ENCODE data around the gene MT1F. TPM values are rescaled to one million over a fixed set of nuclear protein-coding genes. Genes with fewer than 3 reads are reported as not detected.

MT1F gene
- total RNA-seq, 1 donor from 2014 or later = not detected

GRCh38 chr16:56632848-56633365 lies 24.9 kb upstream of the MT1F start:
- peaks cover 67% of the 10 kb centered on the region for H3K27me3 ChIP-seq (ENCODE audit: insufficient read depth, low read length)
- no peak for FAIRE-seq
- H3K36me3 Mint-ChIP-seq (ENCODE audit: low read depth, unreplicated experiment) = no peaks in the 10 kb centered on the region

GRCh38 chr16:56633535-56633934 lies 24.2 kb upstream of the MT1F start:
- peaks cover 73% of the 10 kb centered on the region for H3K27me3 ChIP-seq (ENCODE audit: insufficient read depth, low read length)
- no peaks in the 10 kb centered on the region for H3K9me3 ChIP-seq (ENCODE audit: insufficient read depth, low read depth, low read length)
- no peaks in the 10 kb centered on the region for H3K36me3 ChIP-seq (ENCODE audit: insufficient read depth, low read length)
- no peak overlapping the region for H3K27ac ChIP-seq (ENCODE audit: low read depth, low read length)
- no peak overlapping the region for H3K9ac ChIP-seq (ENCODE audit: low read length)
- no peaks in the 10 kb centered on the region for H4K20me1 ChIP-seq (ENCODE audit: insufficient read depth, low read length)
- TF ChIP-seq EZH2 (IDR thresholded peaks at IDR 0.05; ENCODE audit: insufficient read depth, low read length) (no peak), CTCF (IDR thresholded peaks at IDR 0.05; ENCODE audit: insufficient read depth, low read depth, low read length) (no peak)
- H2AFZ ChIP-seq (ENCODE audit: low read depth, low read length) = no peak overlapping the region
- DNase-seq (ENCODE audit: low read depth) (no peak), FAIRE-seq (no peak)
- H3K4me3 ChIP-seq (ENCODE audit: insufficient read depth, low read depth, low read length) = no peak overlapping the region
- Mint-ChIP-seq H3K36me3 (ENCODE audit: low read depth, unreplicated experiment) (no peaks in the 10 kb centered on the region), H3K27ac (ENCODE audit: unreplicated experiment) (no peak overlapping the region), H3K9me3 (ENCODE audit: unreplicated experiment) (peaks cover 2% of the 10 kb centered on the region), H3K27me3 (ENCODE audit: low read depth, unreplicated experiment) (peaks cover 91% of the 10 kb centered on the region), H3K4me1 (ENCODE audit: low read depth, unreplicated experiment) (peaks cover 8% of the 10 kb centered on the region), H3K4me3 (ENCODE audit: unreplicated experiment) (no peak overlapping the region)
- H3K79me2 ChIP-seq (ENCODE audit: insufficient read depth, low read length) = no peaks in the 10 kb centered on the region
- H3K4me1 ChIP-seq (ENCODE audit: insufficient read depth, low read length) = peaks cover 21% of the 10 kb centered on the region
- H3K4me2 ChIP-seq (ENCODE audit: low read length) = no peak overlapping the region

More at GRCh38 chr16:56632848-56633365, 24.9 kb upstream of the MT1F start:
- H3K4me1 Mint-ChIP-seq (ENCODE audit: low read depth, unreplicated experiment) = peaks cover 8% of the 10 kb centered on the region
- Histone ChIP-seq H3K79me2 (ENCODE audit: insufficient read depth, low read length) (no peaks in the 10 kb centered on the region), H3K4me1 (ENCODE audit: insufficient read depth, low read length) (peaks cover 16% of the 10 kb centered on the region), H3K4me3 (ENCODE audit: insufficient read depth, low read depth, low read length) (peak overlapping the region; percentile 48), H3K36me3 (ENCODE audit: insufficient read depth, low read length) (no peaks in the 10 kb centered on the region), H3K27ac (ENCODE audit: low read depth, low read length) (no peak overlapping the region), H4K20me1 (ENCODE audit: insufficient read depth, low read length) (no peaks in the 10 kb centered on the region), H3K4me2 (ENCODE audit: low read length) (peak overlapping the region; percentile 84), H3K9me3 (ENCODE audit: insufficient read depth, low read depth, low read length) (no peaks in the 10 kb centered on the region), H2AFZ (ENCODE audit: low read depth, low read length) (peak overlapping the region; percentile 86), H3K9ac (ENCODE audit: low read length) (no peak overlapping the region)
- H3K27me3 Mint-ChIP-seq (ENCODE audit: low read depth, unreplicated experiment) = peaks cover 87% of the 10 kb centered on the region
- H3K4me3 Mint-ChIP-seq (ENCODE audit: unreplicated experiment) = no peak overlapping the region
- DNase-seq (ENCODE audit: low read depth) = no peak
- no peak for TF ChIP-seq CTCF (IDR thresholded peaks at IDR 0.05; ENCODE audit: insufficient read depth, low read depth, low read length)
- TF ChIP-seq EZH2 (IDR thresholded peaks at IDR 0.05; ENCODE audit: insufficient read depth, low read length) = peak; percentile 70
- H3K9me3 Mint-ChIP-seq (ENCODE audit: unreplicated experiment) = peaks cover 2% of the 10 kb centered on the region
- H3K27ac Mint-ChIP-seq (ENCODE audit: unreplicated experiment) = no peak overlapping the region

- Histone ChIP-seq H3K4me3 (ENCODE audit: insufficient read depth, low read depth, low read length) (peak overlapping the region; percentile 30), H3K36me3 (ENCODE audit: insufficient read depth, low read length) (no peaks in the 10 kb centered on the region), H2AFZ (ENCODE audit: low read depth, low read length) (peak overlapping the region; percentile 48), H3K4me1 (ENCODE audit: insufficient read depth, low read length) (peaks cover 21% of the 10 kb centered on the region), H3K9ac (ENCODE audit: low read length) (no peak overlapping the region), H3K9me3 (ENCODE audit: insufficient read depth, low read depth, low read length) (no peaks in the 10 kb centered on the region), H4K20me1 (ENCODE audit: insufficient read depth, low read length) (no peaks in the 10 kb centered on the region), H3K79me2 (ENCODE audit: insufficient read depth, low read length) (no peaks in the 10 kb centered on the region), H3K4me2 (ENCODE audit: low read length) (peak overlapping the region; percentile 70), H3K27me3 (ENCODE audit: insufficient read depth, low read length) (peaks cover 87% of the 10 kb centered on the region), H3K27ac (ENCODE audit: low read depth, low read length) (no peak overlapping the region)
- Mint-ChIP-seq H3K9me3 (ENCODE audit: unreplicated experiment) (peaks cover 2% of the 10 kb centered on the region), H3K27ac (ENCODE audit: unreplicated experiment) (no peak overlapping the region), H3K36me3 (ENCODE audit: low read depth, unreplicated experiment) (no peaks in the 10 kb centered on the region), H3K4me1 (ENCODE audit: low read depth, unreplicated experiment) (peaks cover 8% of the 10 kb centered on the region), H3K4me3 (ENCODE audit: unreplicated experiment) (peak overlapping the region; percentile 27), H3K27me3 (ENCODE audit: low read depth, unreplicated experiment) (peaks cover 92% of the 10 kb centered on the region)
- TF ChIP-seq CTCF (IDR thresholded peaks at IDR 0.05; ENCODE audit: insufficient read depth, low read depth, low read length) = no peak
- peak; percentile 100 for TF ChIP-seq EZH2 (IDR thresholded peaks at IDR 0.05; ENCODE audit: insufficient read depth, low read length)
- FAIRE-seq (no peak), DNase-seq (ENCODE audit: low read depth) (no peak)
These were observed 22.9 kb upstream of the MT1F start for GRCh38 chr16:56634715-56635440.

Data from astrocyte (in vitro differentiated cells and primary cell).